B cell (primary cell): ENCODE data around the gene JRKL. TPM values are rescaled to one million over a fixed set of nuclear protein-coding genes. Genes with fewer than 3 reads are reported as not detected.

Experiments used
- polyA plus RNA-seq: library from polyadenylated mRNA; depleted of rRNA; stranded (reverse); fragments of >200 nt; gene quantifications from 2 replicates; pipeline ENCODE4 v1.2.3, GENCODE V29; 2012
- small RNA-seq: library from RNA; depleted of rRNA; stranded (forward); fragments of <200 nt; gene quantifications from one replicate; pipeline ENCODE3, GENCODE V24; 2012; ENCODE audit warnings: low replicate concordance, low read depth; ENCODE audit not compliant: insufficient read length
- total RNA-seq, 2 donors: library from RNA; stranded (reverse); fragments of 120-200 nt in 1 of 2; gene quantifications; 1 replicate in 1 of 2; 2 replicates in 1 of 2; pipeline versions ENCODE4 v1.2.3 to v1.2.4, GENCODE V29; 2013 to 2022

JRKL gene
- total and polyA plus RNA-seq, 2 donors (not counting 1 experiment from before 2014, with no cell fraction given): 2.1 to 12.9 TPM

Small RNA genes lying within 50 kb of the gene (small RNA-seq; reads per million reads assigned to genes)
- gene MIR1260B: not detected

Other genes starting within 250 kb of the JRKL start
- 26.0 and 26.4 TPM in 2 replicates for gene MAML2, start 46.8 kb upstream of the JRKL start, total RNA-seq
- gene MAML2, start 46.8 kb upstream of the JRKL start, polyA plus RNA-seq: 7.8 and 10.7 TPM in 2 replicates
- gene CCDC82, start 101 bp upstream of the JRKL start, total RNA-seq: 34.1 and 37.9 TPM in 2 replicates
- gene CCDC82, start 101 bp upstream of the JRKL start, polyA plus RNA-seq: 12.9 and 20.9 TPM in 2 replicates